CD4-positive, alpha-beta T cell treated with Interleukin-6 for 4 hours (primary cell): ENCODE results near the gene IL17RB.

Experiments used
- DNase-seq: peaks from one replicate; pipeline ENCODE4 v3.0.0-alpha.2; 2020; ENCODE audit warnings: mixed read lengths

Gene IL17RB, protein sequence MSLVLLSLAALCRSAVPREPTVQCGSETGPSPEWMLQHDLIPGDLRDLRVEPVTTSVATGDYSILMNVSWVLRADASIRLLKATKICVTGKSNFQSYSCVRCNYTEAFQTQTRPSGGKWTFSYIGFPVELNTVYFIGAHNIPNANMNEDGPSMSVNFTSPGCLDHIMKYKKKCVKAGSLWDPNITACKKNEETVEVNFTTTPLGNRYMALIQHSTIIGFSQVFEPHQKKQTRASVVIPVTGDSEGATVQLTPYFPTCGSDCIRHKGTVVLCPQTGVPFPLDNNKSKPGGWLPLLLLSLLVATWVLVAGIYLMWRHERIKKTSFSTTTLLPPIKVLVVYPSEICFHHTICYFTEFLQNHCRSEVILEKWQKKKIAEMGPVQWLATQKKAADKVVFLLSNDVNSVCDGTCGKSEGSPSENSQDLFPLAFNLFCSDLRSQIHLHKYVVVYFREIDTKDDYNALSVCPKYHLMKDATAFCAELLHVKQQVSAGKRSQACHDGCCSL

DNA sequence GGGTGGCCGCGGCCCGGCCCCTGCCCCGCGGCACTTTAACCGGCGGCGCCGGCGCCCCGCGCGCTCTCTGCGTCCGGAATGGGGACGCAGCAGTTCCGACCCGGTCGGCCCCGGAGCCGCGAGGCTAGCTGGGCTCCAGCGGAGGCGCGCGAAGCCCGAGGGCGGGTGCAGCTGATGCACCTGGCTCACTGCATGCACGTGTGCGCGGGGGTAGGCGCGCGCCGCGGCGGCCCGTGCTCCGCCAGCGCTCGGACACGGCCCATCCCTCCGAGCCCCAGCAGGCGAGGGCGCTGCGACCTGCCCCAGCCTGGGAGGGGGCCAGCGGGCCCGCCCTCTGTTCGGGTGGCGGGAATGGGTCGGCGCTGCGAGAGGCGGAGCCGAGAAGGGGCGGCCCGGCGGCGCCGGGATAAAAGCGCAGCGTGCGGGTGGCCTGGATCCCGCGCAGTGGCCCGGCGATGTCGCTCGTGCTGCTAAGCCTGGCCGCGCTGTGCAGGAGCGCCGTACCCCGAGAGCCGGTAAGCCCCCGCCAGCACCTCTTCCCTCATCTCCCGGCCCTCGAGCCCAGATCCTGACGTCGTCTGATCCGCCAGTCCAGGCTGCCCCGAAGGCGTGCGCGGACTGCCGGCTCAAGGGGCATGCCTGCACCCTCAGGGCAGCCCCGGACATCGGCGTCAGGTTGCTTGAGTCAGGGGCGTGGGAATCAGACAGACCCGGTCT lies at the start of gene IL17RB, which contains the start of gene CHDH:
IL17RB (plus strand) TSS at position 435 of the 717 bp plus-strand sequence; CDS start at position 456, 21 bp downstream.
CHDH (minus strand) TSS at position 286 of the 717 bp plus-strand sequence. CDS start 22,411 bp downstream, outside the sequence.
- DNase-seq, result no peak

- no peak for DNase-seq
Measured at GRCh38 chr3:53798144-53798543, 48.2 kb upstream of the IL17RB start.

GRCh38 chr3:53799338-53799865 lies 47.0 kb upstream of the IL17RB start:
- no peak for DNase-seq

DNA sequence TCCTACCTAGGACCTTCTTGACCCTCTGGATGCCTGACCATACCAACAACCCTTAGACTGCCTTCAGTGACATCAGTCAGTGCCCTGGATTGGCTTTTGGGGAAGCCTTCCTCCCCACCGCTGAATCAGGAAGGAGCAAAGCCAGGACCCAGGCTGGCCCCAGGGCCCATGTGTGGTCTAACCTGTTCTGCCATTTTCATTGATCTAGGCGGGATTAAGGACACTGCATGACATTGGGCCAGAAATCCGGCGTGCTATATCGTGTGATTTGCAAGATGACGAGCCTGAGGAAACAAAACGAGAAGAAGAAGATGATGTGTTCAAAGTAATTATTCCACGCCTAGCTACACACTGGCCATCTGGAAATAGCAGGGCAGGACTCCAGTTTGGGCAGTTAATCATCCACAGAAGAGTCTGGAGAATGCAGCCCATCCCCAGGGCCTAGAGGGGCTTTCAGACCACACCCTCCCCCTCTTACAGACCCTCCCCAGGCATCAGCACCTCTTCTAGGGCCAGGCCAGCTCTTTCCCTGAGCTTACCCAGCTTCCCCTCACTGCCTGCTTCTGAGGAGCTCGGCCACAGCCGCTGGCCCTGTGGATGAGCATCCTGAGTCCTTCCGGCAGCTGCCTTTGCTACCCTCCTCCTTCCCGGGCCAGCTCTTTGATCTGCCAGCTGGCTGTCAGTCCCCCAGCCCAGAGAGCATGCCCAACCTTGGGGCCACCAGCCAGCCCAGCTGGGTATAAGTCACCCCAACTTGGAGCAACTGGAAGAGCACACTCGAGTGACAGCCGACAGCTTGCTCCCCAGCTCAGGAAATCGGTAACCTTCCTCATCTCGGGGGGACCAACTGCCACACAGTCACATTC lies 46.1 kb upstream of the IL17RB start:
- no peak for DNase-seq

- DNase-seq, result no peak
Measured at GRCh38 chr3:53801319-53801718, 45.0 kb upstream of the IL17RB start.

DNA sequence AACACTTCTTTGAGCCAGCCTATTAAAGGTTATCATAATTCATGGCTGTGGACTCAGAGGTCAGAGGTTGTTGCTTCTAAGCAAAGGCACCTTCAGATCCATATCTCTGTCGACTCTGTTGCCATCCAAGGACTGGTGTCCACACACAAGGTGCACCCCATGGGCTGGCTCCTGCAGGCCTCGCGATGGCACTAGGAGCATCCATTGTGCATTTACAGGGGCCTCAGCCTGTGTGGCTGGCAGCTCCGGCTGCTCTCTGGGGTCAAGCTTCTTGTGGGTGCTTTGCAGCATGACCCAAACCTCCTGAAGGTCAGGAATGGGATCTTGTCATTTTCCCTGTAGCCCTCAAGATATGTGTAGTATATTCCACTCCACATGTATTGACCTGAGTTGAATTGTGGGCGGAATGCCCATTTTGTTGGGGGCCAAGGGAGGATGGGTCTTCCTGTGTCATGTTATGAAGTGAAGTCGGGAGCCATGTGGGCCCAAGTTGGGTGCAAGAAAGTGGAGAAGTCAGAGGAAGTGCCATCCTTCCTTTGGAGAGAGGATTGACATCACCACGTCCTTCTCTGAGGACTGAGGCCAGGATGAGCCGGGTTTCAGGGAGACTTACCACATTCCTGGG lies 44.0 kb upstream of the IL17RB start:
- no peak for DNase-seq

- no peak for DNase-seq
Measured at GRCh38 chr3:53803124-53803815, 43.1 kb upstream of the IL17RB start.

DNA sequence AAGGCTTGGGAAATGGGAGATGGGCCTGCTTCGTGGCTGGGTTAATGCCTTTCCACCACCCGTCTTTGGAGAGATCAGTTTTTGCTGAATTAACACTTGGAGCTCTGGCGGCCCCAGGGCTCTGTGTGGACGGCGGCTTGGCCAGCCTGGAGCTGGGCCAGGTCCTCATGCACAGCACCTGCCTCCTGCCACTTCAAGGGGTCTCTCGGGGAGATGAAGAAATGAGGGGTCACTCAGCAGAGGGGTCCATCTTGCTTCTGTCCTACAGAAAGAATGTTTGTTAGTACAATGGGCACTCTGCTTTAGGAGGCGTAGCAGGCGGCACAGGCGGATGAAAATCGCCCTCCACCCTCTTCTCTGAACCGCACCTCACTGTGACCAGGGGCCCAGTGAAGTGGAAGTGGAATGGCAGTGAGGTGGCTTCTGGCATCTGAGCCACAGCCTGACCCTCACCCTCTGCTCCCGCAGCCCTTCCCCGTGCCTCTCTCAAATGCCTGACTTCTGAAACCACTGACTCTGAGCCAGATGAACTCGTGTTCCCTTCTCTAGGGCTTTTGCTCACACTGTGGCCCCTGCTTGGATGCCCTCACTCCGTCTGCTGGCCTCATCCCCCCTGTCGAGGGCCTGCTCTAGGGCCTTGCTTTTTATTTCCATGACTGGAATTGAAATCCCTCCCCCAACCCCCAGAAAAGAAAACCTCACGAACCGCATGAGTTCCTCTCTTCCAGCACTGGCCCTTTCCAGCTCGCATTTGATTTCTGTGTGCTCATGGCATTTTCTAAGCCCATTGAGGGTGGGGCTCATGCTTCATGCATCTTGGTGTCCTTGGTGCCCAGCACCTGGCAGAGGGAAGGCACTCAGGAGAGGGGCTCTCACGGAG lies 42.3 kb upstream of the IL17RB start:
- no peak for DNase-seq

DNA sequence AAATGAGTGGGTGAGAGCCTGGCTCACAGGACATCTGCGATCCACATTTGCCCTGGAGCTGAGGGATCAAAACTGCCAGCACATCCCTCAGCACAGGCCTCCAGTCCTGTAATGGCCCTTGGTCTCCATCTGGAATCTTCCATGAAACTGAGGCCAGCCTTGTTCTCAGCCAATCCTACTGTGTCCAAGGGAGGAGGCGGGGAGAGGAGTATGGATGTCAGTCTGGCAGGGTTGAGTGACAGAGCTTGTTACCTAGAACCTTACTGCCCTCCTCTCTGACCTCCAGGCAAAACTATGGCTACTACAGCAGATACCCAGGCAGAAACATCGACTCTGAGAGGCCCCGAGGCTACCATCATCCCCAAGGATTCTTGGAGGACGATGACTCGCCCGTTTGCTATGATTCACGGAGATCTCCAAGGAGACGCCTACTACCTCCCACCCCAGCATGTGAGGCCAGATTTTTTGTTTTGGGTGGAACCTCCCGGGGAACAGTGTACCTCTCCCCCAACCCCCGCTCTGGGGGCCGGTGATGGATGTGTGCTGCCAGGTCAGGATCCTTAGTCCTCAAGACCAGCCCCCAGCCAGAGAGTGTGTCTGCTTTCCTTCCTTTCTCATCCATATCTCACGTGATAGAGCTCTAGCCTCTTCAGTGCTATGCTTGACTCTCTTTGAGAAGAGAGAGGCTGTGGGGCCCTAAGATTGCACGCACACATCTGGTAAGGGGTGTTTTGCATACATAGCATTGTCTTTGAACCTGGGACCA lies 41.5 kb upstream of the IL17RB start:
- DNase-seq, result no peak

DNA sequence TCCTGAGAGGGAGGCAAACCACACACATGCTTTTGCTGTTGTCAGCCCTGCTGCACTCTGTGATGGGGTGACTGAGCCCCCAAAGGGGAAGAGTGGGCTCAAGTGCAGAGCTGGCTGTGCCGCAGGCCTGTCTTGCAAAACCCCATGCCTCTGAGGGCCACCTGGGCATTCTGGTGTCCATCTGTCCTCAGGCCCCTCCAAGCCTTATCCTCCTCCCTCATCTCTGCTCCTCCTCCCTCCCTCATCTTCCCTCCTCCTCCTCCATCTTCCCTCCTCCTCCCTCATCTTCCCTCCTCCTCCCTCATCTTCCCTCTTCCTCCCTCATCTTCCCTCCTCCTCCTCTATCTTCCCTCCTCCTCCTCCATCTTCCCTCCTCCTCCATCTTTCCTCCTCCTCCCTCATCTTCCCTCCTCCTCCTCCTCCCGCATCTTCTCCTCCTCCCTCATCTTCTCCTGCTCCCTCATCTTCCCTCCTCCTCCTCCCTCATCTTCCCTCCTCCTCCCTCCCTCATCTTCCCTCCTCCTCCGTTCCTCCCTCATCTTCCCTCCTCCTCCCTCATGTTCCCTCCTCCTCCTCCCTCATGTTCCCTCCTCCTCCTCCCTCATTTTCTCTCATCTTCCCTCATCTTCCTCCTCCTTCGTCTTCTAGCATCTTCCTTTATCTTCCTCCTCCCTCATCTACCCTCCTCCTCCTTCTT lies 40.8 kb upstream of the IL17RB start:
- DNase-seq, result no peak

DNA sequence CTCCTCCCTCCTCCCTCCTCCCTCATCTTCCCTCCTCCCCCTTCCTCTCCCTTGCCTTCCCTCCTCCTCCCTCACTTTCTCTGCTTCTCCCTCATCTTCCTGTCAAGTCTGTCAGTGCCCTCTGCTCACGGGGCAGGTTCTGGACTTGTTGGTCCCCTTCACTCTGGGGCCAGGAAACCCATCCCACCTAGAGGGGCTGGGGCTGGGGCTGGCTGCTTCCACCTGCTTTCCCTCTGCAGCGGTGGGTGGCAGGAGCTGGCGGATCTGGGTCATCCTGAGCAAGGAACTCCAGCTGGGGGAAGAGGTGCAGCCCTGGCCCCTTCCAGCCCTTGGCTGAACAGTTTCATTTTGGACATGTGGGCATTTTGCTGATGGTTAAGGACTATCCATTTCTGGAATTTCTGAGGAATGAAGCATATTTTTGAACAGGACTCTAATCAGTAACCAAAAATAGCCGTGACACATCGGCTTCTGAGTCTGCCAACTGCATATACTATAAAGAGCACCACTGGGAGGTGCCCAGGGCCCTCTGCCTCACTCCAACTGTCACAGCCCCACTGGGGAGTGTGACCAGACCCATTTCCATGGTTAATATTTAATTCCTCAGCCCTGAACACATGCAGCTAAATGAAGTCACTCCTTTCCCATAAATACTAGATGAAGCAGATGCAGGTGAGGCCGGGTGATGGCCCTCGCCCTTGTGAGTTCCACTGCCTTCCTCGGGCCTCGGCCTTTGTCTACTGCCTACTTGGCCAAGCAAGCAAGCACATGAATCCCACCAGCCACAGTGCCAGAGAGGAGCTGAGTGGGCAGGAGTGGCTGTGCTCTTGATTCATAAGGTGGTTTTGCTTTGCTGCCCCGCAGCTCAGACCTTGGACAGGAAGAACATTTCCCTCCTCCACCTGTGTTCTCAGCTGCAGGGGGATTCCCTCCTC lies 39.9 kb upstream of the IL17RB start:
- no peak for DNase-seq

DNA sequence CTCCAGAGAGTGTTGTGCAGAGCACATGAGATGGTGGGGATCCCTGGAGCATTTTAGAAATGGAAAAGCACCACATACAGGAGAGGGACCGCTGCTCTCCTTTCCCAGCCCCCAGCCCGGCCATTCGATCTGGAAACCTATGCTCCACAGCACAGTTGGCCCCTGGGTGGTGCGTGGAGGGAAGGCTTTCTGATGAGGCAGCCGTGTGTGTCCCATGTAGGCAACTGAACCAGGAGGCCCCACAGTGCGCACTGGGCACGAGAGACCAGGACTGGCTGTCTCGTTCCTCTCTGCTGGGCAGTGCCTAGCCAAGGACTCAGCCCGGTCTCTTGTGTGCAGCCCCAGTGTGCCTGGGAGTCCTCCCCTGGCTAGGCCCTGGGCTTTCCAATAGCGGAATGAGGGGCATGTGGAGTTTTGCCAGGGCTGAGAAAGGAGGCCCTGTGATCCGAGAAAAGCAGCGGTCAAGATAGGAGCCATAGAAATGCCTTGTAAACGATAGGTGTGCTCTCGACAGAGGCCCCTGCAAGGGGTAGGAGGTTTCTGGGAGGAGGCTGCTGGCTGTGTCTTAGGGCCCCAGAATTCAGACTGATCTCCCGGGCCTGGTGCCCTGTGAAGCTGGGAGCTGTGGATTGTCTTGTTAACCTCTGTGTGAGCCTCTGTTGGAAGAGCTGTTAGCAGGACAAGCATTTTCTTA lies 39.1 kb upstream of the IL17RB start:
- no peak for DNase-seq

DNA sequence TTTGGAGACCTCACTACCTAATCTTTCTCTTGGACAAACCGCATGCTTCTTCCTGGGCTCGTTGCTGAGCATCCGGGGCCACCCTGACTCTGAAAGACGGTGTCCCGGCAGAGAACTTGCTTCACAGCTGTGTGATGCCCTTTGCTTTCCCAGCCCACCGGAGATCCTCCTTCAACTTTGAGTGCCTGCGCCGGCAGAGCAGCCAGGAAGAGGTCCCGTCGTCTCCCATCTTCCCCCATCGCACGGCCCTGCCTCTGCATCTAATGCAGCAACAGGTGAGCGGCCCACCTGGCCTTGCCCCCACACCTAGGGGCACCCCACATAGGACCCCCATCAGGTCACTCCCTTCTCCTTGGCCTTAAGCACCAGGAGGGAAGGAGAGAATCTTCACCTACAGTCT lies 37.9 kb upstream of the IL17RB start:
- DNase-seq, result no peak

GRCh38 chr3:53809267-53809666 lies 37.1 kb upstream of the IL17RB start:
- DNase-seq, result no peak

DNA sequence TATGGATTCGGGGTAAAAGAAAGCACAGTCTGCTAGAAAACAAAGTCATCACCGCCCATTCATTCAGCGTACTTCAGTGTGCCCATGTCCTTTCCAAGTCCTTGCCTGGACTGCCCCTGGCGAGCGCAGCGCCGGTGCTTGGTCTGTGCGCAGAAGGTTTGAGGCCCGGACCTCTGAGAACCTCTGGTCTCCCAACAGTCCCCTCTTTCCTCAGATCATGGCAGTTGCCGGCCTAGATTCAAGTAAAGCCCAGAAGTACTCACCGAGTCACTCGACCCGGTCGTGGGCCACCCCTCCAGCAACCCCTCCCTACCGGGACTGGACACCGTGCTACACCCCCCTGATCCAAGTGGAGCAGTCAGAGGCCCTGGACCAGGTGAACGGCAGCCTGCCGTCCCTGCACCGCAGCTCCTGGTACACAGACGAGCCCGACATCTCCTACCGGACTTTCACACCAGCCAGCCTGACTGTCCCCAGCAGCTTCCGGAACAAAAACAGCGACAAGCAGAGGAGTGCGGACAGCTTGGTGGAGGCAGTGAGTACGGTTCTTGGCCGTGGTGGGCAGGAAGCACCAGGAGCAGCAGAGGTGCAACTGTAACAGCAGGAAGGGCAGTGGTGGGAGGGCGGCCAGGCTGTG lies 36.5 kb upstream of the IL17RB start:
- DNase-seq, result no peak

- no peak for DNase-seq
Measured at GRCh38 chr3:53811143-53811927, 35.0 kb upstream of the IL17RB start.
